ENCODE measurements around the gene KAT14. TPM values are rescaled to one million over a fixed set of nuclear protein-coding genes. Genes with fewer than 3 reads are reported as not detected.
"Not testable (repeated sequence)": the region's sequence is repeated elsewhere in the genome, so short reads cannot be mapped to it uniquely, and the experiment has no call there.

The KAT14 gene, protein sequence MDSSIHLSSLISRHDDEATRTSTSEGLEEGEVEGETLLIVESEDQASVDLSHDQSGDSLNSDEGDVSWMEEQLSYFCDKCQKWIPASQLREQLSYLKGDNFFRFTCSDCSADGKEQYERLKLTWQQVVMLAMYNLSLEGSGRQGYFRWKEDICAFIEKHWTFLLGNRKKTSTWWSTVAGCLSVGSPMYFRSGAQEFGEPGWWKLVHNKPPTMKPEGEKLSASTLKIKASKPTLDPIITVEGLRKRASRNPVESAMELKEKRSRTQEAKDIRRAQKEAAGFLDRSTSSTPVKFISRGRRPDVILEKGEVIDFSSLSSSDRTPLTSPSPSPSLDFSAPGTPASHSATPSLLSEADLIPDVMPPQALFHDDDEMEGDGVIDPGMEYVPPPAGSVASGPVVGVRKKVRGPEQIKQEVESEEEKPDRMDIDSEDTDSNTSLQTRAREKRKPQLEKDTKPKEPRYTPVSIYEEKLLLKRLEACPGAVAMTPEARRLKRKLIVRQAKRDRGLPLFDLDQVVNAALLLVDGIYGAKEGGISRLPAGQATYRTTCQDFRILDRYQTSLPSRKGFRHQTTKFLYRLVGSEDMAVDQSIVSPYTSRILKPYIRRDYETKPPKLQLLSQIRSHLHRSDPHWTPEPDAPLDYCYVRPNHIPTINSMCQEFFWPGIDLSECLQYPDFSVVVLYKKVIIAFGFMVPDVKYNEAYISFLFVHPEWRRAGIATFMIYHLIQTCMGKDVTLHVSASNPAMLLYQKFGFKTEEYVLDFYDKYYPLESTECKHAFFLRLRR
- total RNA-seq (10 to 100 TPM in 5 of 9 donors, 1 to 10 TPM in 4; 8.3 to 12.3 (median 10.9) TPM), polyA plus RNA-seq (1 to 10 TPM; 4.6 to 6.3 TPM)
- long read RNA-seq, donor 1, partial matches to known transcripts: 4 of 20 reads
- long read RNA-seq, donor 1, other reads (novel, unspliced or antisense): 16 of 20 reads
- long read RNA-seq, donor 2, partial matches to known transcripts: 3 of 56 reads
- long read RNA-seq, donor 2, other reads (novel, unspliced or antisense): 49 of 56 reads
- long read RNA-seq, donor 3, partial matches to known transcripts: 1 of 17 reads
- long read RNA-seq, donor 3, other reads (novel, unspliced or antisense): 15 of 17 reads

DNA sequence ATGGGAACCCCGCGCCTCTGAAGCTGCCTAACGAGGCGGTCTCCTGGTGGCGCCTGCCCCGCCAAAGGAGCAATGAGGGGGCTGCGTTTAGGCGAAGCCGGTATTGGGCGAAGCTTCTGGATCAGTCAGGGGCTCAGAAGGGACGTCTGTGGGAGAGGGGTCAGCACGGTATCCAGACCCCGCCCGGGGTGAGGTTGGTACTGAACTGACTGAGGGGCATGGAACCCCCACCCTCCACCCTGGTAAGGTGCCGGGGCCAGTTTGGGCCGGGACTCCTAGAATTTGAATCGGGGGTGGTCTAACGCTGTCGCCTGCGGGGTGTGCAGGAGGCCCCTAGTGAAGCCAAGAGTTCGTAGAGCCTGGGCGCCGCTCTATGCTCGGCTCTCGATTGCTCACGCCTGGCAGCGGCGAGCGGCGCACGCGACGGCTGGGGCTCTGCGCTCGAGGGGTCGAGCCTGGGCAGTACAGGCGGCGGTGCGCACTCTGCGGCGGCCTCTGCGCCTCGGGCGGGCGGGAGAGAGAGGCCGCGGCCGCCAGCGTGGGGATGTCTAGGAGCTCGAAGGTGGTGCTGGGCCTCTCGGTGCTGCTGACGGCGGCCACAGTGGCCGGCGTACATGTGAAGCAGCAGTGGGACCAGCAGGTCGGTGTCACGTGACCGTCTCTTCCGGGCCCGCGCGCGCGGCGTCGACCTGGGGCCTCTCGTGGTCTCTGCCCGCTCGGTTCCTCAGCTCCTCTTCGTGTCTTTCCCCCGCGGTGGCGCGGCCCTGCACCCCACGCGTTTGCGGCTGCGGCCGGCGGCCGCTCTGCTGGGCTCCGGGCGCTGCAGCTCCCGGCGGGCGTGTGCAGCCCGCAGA lies at the start of gene KAT14, which contains the start of gene PET117:
Gene KAT14, plus strand, starts transcription at position 452 of the 854 bp plus-strand sequence. CDS start 4,798 bp downstream, outside the sequence.
Gene PET117, plus strand, starts transcription at position 452 of the 854 bp plus-strand sequence. Its CDS starts 93 bp downstream, at position 545.
- peak within 1 kb of the TSS; percentile 55 to 100 (median 92) for H3K4me3 ChIP-seq
- TF ChIP-seq CTCF (IDR thresholded peaks at IDR 0.05): peak in 1 of 12 donors; percentile 5
- TF ChIP-seq POLR2A (IDR thresholded peaks at IDR 0.05): peak in 1 of 2 donors; percentile 70
- H3K27ac ChIP-seq: peak within 1 kb of the TSS; percentile 69 to 97 (median 90)
- no peaks in the 10 kb centered on the region for H3K9me3 ChIP-seq
- ATAC-seq: peak; percentile 93 to 99 (median 98)
- peaks cover 0 to 7% (median 6%) of the 10 kb centered on the region in 9 donors for H3K36me3 ChIP-seq
- intact Hi-C loops (cut with DNase I): loop anchor here in 9 of 10 donors (5.0 to 10.0 kb wide), 4 partner anchors 137 to 633 kb away; partner anchors contain the start of gene ZNF133 (in 7 of the 9)
- peak; percentile 92 to 96 (median 93) for DNase-seq
- WGBS, 4 donors: 0 to 1% (median 0%) methylated on average over 19 to 87 of the region's 87 CpGs
- H3K4me1 ChIP-seq: peaks cover 0 to 24% (median 17%) of the 10 kb centered on the region in 12 donors
- H3K27me3 ChIP-seq: no peaks in the 10 kb centered on the region

- DNase-seq; ATAC-seq; H3K27ac ChIP-seq; H3K4me1 ChIP-seq; H3K4me3 ChIP-seq; intact Hi-C loops (cut with DNase I); H3K36me3 ChIP-seq; H3K9me3 ChIP-seq: not testable (repeated sequence)
- peaks cover 0 to 25% (median 3%) of the 10 kb centered on the region in 9 donors for H3K27me3 ChIP-seq
- WGBS, 4 donors: 69 to 82% (median 77%) methylated on average over 3 of the region's 3 CpGs
Measured at GRCh38 chr20:18088298-18088697, 49.4 kb upstream of the KAT14 start.

DNA sequence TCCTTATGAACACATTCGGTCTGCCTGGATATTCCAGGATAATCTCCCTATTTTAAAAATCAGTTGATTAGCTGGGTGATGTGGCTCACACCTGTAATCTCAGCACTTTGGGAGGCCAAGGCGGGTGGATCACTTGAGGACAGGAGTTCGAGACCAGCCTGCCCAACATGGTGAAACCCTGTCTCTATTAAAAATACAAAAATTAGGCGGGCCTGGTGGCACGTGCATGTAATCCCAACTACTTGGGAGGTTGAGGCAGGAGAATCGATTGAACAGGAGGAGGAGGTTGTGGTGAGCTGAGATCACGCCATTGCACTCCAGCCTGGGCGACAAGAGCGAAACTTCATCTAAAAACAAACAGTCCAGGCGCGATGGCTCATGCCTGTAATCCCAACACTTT lies 48.8 kb upstream of the KAT14 start:
- DNase-seq; H3K4me1 ChIP-seq; H3K4me3 ChIP-seq; intact Hi-C loops (cut with DNase I); H3K36me3 ChIP-seq; H3K9me3 ChIP-seq; H3K27ac ChIP-seq; ATAC-seq: not testable (repeated sequence)
- WGBS, 4 donors: 86 to 94% (median 91%) methylated on average over 11 of the region's 11 CpGs
- peaks cover 0 to 28% (median 3%) of the 10 kb centered on the region in 9 donors for H3K27me3 ChIP-seq

GRCh38 chr20:18090044-18090443 lies 47.6 kb upstream of the KAT14 start:
- Histone ChIP-seq H3K27ac (no peak overlapping the region), H3K9me3 (no peaks in the 10 kb centered on the region), H3K36me3 (no peaks in the 10 kb centered on the region), H3K4me3 (no peak overlapping the region), H3K4me1 (no peaks in the 10 kb centered on the region), H3K27me3 (peaks cover 0 to 36% (median 3%) of the 10 kb centered on the region in 9 donors)
- ATAC-seq (no peak), DNase-seq (no peak)
- no peak for TF ChIP-seq CTCF (IDR thresholded peaks at IDR 0.05)
- TF ChIP-seq POLR2A (IDR thresholded peaks at IDR 0.05): no peak
- intact Hi-C loops (cut with DNase I): no loop called here
- WGBS, 4 donors: 26 to 43% (median 35%) methylated on average over 3 of the region's 3 CpGs

Data from heart left ventricle (tissue), 16 donors.